ENCODE measurements around the gene PGA5.
"Not testable (repeated sequence)": the region's sequence is repeated elsewhere in the genome, so short reads cannot be mapped to it uniquely, and the experiment has no call there.

The PGA5 gene
- total RNA-seq, result 0 reads per million in 9 experiments

GRCh38 chr11:61240875-61241274, at the start of gene PGA5:
Gene PGA5, plus strand, starts transcription at chr11:61241175. Its CDS starts 52 bp downstream, at chr11:61241227.
- not testable (repeated sequence) for H3K4me1 Mint-ChIP-seq (ENCODE audit: low read depth in 2 of 2); H3K36me3 Mint-ChIP-seq (ENCODE audit: insufficient read depth); H3K9me3 Mint-ChIP-seq; DNase-seq; H3K27me3 Mint-ChIP-seq; H3K4me3 Mint-ChIP-seq; ATAC-seq (replicated peaks)
- H3K27ac Mint-ChIP-seq, result peak within 1 kb of the TSS in 1 of 2 donors; percentile 29

GRCh38 chr11:61193596-61193995, 47.4 kb upstream of the PGA5 start:
- no peak for DNase-seq
- H3K4me1 Mint-ChIP-seq (ENCODE audit: low read depth in 2 of 2), result no peaks in the 10 kb centered on the region
- no peaks in the 10 kb centered on the region for H3K9me3 Mint-ChIP-seq
- peaks cover 33 to 70% of the 10 kb centered on the region in 2 donors for H3K27me3 Mint-ChIP-seq
- no peak overlapping the region for H3K27ac Mint-ChIP-seq
- no peak overlapping the region for H3K4me3 Mint-ChIP-seq
- peaks cover 3% of the 10 kb centered on the region for H3K36me3 Mint-ChIP-seq (ENCODE audit: insufficient read depth)
- no peak for ATAC-seq (replicated peaks)

DNA sequence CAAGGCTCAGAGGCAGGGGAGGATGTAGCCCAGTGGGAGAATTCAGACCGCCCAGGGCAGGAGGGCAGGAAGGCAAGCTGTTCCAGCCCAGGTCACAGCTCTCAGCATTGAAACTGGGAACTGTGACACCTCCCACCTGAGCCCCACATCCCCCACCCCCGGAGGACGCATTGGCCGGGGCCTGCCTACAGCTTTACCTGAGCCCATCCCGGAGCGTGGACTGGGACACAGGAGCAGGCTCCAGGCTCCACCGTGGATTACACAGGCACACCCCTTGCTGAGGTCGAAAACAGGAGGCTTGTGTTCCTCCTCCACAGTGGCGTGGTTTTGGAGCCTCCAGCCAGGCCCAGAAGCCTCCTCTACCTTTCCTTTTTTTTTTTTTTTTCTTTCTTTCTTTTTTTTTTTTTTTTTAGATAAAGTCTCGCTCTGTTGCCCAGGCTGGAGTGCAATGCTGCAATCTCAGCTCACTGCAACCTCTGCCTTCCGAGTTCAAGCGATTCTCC, 46.8 kb upstream of the PGA5 start:
- Mint-ChIP-seq H3K27ac (no peak overlapping the region), H3K4me3 (no peak overlapping the region), H3K9me3 (no peaks in the 10 kb centered on the region), H3K36me3 (ENCODE audit: insufficient read depth) (peaks cover 3% of the 10 kb centered on the region), H3K4me1 (ENCODE audit: low read depth in 2 of 2) (no peaks in the 10 kb centered on the region), H3K27me3 (peaks cover 33 to 74% of the 10 kb centered on the region in 2 donors)
- DNase-seq (no peak), ATAC-seq (replicated peaks) (no peak)

- Mint-ChIP-seq H3K27ac (no peak overlapping the region), H3K27me3 (peaks cover 36 to 83% of the 10 kb centered on the region in 2 donors), H3K36me3 (ENCODE audit: insufficient read depth) (peaks cover 3% of the 10 kb centered on the region), H3K4me3 (no peak overlapping the region), H3K4me1 (ENCODE audit: low read depth in 2 of 2) (no peaks in the 10 kb centered on the region), H3K9me3 (no peaks in the 10 kb centered on the region)
- ATAC-seq (replicated peaks), result no peak
- DNase-seq, result no peak
These were observed 45.8 kb upstream of the PGA5 start for GRCh38 chr11:61194981-61195695.

DNA sequence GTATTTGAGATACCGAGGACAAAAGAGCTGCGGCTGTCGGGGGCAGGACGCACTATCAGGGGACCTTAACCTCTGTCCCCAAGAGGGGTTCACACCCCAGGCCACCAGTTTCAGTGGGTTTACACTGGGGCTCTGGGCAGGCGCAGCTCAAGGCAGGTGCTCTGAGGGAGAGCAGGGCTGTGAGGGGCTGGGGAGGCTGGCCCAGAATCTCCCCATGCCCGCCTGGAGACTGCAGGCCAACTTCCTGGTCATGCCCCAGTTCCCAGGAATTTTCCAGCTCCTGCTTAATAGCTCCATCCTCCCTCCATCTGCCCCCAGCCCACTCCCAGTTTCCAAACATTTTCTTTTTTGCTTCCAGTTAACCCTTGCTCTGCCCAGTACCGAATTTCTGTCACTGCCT, 45.3 kb upstream of the PGA5 start:
- Mint-ChIP-seq H3K27me3 (peaks cover 42 to 84% of the 10 kb centered on the region in 2 donors), H3K4me1 (ENCODE audit: low read depth in 2 of 2) (no peaks in the 10 kb centered on the region), H3K36me3 (ENCODE audit: insufficient read depth) (peaks cover 3% of the 10 kb centered on the region), H3K9me3 (no peaks in the 10 kb centered on the region), H3K4me3 (no peak overlapping the region), H3K27ac (no peak overlapping the region)
- DNase-seq (no peak), ATAC-seq (replicated peaks) (no peak)

DNA sequence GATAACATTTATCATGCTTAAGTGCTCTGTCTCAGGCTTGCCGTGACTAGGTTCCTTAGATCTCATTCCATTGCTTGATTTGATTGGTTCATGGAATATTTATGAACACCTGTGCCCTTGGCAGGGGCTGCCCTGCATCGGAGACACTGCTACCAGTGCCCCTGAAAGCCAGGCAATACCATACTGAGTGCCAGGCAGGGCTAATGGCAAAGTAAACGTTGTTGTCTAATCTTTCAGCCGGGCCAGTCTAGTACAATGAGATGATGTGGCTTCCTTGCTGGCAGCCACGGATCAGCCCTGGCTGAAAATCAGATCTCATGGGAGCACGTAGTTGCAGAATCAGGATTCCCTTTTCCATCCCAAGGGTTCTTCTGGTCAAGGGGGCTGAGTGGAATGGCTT, 42.6 kb upstream of the PGA5 start:
- DNase-seq, result no peak
- no peak for ATAC-seq (replicated peaks)
- H3K27me3 Mint-ChIP-seq, result peaks cover 50 to 84% of the 10 kb centered on the region in 2 donors
- peaks cover 3% of the 10 kb centered on the region for H3K36me3 Mint-ChIP-seq (ENCODE audit: insufficient read depth)
- H3K4me1 Mint-ChIP-seq (ENCODE audit: low read depth in 2 of 2), result no peaks in the 10 kb centered on the region
- no peak overlapping the region for H3K4me3 Mint-ChIP-seq
- H3K9me3 Mint-ChIP-seq, result no peaks in the 10 kb centered on the region
- no peak overlapping the region for H3K27ac Mint-ChIP-seq

DNA sequence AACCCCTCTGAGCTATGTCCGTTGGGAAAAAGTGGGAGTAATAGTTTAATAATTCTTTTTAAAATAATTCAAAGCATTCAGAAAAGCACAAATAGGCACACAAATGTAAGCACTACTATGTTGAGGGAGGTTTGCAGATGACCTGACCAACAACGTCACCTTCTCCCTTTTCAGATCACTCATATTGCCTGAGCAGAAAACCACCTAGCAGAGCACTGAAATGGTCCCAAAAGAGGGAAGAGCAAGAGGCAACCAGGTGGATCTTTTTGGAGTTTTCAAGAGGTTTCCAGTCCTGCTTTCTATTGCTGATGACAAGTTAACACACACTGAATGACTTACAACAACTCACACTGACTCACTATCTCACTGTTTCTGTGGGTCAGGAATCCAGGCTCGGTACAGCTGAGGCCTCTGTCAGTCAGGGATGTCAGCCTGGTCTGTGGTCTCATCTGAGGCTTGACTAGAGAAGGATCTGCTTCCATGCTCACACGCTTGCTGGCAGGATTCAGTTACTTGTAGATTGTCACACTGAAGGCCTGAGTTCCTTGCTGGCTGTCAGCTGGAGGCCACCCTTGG, 41.9 kb upstream of the PGA5 start:
- Mint-ChIP-seq H3K27me3 (peaks cover 45 to 84% of the 10 kb centered on the region in 2 donors), H3K36me3 (ENCODE audit: insufficient read depth) (peaks cover 3% of the 10 kb centered on the region)

DNA sequence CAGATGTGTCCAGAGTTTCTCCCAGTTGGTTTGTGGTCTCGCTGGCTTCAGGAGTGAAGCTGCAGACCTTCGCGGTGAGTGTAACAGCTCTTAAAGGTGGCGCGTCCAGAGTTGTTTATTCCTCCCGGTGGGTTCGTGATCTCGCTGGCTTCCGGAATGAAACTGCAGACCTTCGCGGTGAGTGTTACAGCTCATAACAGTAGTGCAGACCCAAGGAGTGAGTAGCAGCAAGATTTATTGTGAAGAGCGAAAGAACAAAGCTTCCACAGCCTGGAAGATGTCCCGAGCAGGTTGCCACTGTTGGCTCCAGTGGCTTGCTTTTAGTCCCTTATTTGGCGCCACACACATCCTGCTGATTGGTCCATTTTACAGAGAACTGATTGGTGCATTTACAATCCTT, 39.5 kb upstream of the PGA5 start:
- no peak overlapping the region for H3K4me3 Mint-ChIP-seq
- H3K27ac Mint-ChIP-seq, result no peak overlapping the region
- H3K36me3 Mint-ChIP-seq (ENCODE audit: insufficient read depth), result no peaks in the 10 kb centered on the region
- no peak for DNase-seq
- H3K27me3 Mint-ChIP-seq, result peaks cover 41 to 72% of the 10 kb centered on the region in 2 donors
- no peaks in the 10 kb centered on the region for H3K4me1 Mint-ChIP-seq (ENCODE audit: low read depth in 2 of 2)
- H3K9me3 Mint-ChIP-seq, result no peaks in the 10 kb centered on the region
- ATAC-seq (replicated peaks), result no peak

More for the DNA sequence above, 41.9 kb upstream of the PGA5 start:
- no peak for ATAC-seq (replicated peaks)
- no peak overlapping the region for H3K27ac Mint-ChIP-seq
- no peak for DNase-seq
- no peaks in the 10 kb centered on the region for H3K9me3 Mint-ChIP-seq
- H3K4me3 Mint-ChIP-seq, result no peak overlapping the region
- no peaks in the 10 kb centered on the region for H3K4me1 Mint-ChIP-seq (ENCODE audit: low read depth in 2 of 2)

DNA sequence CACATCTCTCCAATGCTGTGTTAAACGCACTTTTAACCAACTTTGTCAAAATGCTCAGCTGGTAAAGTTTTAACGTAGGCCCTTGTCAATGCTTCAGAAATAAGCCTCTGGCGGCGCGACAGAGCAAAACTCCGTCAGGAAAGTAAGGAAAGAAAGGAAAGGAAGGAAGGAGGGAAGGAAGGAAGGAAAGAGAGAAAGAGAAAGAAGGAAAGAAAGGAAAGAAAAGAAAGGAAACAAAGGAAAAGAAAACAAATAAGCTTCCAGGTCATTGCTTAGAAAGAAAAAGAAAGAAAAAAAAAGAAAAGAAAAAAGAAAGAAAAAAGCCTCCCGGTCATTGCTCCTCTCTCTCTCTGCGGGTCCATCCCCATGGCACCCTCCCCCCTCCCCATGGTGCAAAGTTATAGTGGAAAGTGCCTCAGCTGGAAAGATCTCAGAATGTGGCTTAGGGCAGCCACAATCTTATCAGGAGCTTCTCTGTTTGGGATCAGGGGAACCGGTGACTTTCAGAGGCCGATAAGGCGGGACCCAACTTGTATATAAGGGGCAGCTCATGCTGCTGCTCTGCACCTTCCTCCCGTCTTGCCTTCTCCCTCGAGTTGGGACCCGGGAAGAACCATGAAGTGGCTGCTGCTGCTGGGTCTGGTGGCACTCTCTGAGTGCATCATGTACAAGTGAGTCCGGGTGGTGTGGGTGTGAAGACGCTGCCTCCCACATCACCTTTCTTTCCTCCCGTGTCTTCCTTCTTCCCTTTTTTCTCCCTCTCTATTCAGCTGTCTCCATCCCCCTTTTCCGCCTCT, 37.8 kb upstream of the PGA5 start, which contains the start of gene PGA3:
PGA3 (plus strand) TSS at position 566 of the 797 bp plus-strand sequence; CDS start at position 616, 50 bp downstream.
- Mint-ChIP-seq H3K4me3 (peak within 1 kb of the TSS in 1 of 2 donors; percentile 5), H3K27me3 (peaks cover 35 to 59% of the 10 kb centered on the region in 2 donors)
- ATAC-seq (replicated peaks); H3K9me3 Mint-ChIP-seq; H3K27ac Mint-ChIP-seq; DNase-seq; H3K36me3 Mint-ChIP-seq (ENCODE audit: insufficient read depth); H3K4me1 Mint-ChIP-seq (ENCODE audit: low read depth in 2 of 2): not testable (repeated sequence)

DNA sequence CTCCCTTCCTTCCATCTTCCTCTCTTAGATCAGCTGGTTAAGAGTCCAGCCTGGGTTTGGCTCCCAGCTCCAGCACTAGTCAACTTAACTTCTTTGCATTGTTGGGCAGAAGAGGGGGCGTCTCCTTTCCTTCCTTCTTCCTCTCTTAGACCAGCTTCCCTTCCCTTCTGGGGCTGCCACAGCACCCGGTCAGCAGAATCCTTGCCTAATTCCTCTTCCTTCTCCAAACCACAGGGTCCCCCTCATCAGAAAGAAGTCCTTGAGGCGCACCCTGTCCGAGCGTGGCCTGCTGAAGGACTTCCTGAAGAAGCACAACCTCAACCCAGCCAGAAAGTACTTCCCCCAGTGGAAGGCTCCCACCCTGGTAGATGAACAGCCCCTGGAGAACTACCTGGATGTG, 37.1 kb upstream of the PGA5 start:
- H3K36me3 Mint-ChIP-seq (ENCODE audit: insufficient read depth); H3K4me3 Mint-ChIP-seq; DNase-seq; H3K4me1 Mint-ChIP-seq (ENCODE audit: low read depth in 2 of 2); H3K9me3 Mint-ChIP-seq; H3K27ac Mint-ChIP-seq; ATAC-seq (replicated peaks): not testable (repeated sequence)
- H3K27me3 Mint-ChIP-seq, result peaks cover 35 to 59% of the 10 kb centered on the region in 2 donors

- not testable (repeated sequence) for H3K9me3 Mint-ChIP-seq; ATAC-seq (replicated peaks); H3K4me3 Mint-ChIP-seq; H3K27ac Mint-ChIP-seq; H3K4me1 Mint-ChIP-seq (ENCODE audit: low read depth in 2 of 2); H3K36me3 Mint-ChIP-seq (ENCODE audit: insufficient read depth); DNase-seq
- peaks cover 35 to 52% of the 10 kb centered on the region in 2 donors for H3K27me3 Mint-ChIP-seq
These were observed 36.4 kb upstream of the PGA5 start for GRCh38 chr11:61204502-61205059.

GRCh38 chr11:61207636-61208310, 33.2 kb upstream of the PGA5 start:
- H3K4me1 Mint-ChIP-seq (ENCODE audit: low read depth in 2 of 2); H3K4me3 Mint-ChIP-seq; H3K27ac Mint-ChIP-seq; DNase-seq; H3K9me3 Mint-ChIP-seq; H3K36me3 Mint-ChIP-seq (ENCODE audit: insufficient read depth); ATAC-seq (replicated peaks): not testable (repeated sequence)
- peaks cover 19 to 25% of the 10 kb centered on the region in 2 donors for H3K27me3 Mint-ChIP-seq

GRCh38 chr11:61210629-61211028, 30.3 kb upstream of the PGA5 start:
- not testable (repeated sequence) for H3K4me3 Mint-ChIP-seq; H3K27me3 Mint-ChIP-seq; H3K36me3 Mint-ChIP-seq (ENCODE audit: insufficient read depth); H3K9me3 Mint-ChIP-seq; ATAC-seq (replicated peaks); H3K4me1 Mint-ChIP-seq (ENCODE audit: low read depth in 2 of 2); DNase-seq; H3K27ac Mint-ChIP-seq
